Measurements from ENCODE around the gene GLIPR1L2.
A peak's percentile ranks its signal among the peaks of the same experiment; 100 is the strongest.

The GLIPR1L2 gene

DNA sequence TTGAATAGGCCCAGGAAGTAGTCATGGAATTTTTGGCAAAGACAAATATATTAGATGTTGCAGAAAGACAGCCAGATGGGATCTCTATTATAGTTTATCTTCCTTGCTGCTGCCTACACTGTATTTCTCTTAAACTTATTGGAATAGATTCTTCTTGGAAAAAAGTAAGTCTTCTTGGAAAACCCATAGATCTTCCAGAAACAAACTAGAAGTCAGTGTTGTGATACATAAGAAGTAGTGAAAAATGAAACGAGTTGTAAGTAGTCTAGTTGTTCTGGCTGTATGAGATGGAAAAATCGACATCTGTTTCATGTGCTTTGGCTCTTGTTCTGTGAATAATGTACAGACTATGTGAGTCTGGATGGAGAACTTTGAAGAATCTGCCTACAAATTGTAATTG is 29.0 kb downstream of the GLIPR1L2 start:
- no peak for DNase-seq (ENCODE audit: low read depth)
- H3K4me3 ChIP-seq (ENCODE audit: control insufficient read depth, low read depth, low read length) = no peak overlapping the region
- TF ChIP-seq, protein P1, sequence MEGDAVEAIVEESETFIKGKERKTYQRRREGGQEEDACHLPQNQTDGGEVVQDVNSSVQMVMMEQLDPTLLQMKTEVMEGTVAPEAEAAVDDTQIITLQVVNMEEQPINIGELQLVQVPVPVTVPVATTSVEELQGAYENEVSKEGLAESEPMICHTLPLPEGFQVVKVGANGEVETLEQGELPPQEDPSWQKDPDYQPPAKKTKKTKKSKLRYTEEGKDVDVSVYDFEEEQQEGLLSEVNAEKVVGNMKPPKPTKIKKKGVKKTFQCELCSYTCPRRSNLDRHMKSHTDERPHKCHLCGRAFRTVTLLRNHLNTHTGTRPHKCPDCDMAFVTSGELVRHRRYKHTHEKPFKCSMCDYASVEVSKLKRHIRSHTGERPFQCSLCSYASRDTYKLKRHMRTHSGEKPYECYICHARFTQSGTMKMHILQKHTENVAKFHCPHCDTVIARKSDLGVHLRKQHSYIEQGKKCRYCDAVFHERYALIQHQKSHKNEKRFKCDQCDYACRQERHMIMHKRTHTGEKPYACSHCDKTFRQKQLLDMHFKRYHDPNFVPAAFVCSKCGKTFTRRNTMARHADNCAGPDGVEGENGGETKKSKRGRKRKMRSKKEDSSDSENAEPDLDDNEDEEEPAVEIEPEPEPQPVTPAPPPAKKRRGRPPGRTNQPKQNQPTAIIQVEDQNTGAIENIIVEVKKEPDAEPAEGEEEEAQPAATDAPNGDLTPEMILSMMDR (IDR thresholded peaks at IDR 0.05; ENCODE audit: control insufficient read depth, insufficient read depth, low read depth, low read length, missing control alignments) = no peak

DNA sequence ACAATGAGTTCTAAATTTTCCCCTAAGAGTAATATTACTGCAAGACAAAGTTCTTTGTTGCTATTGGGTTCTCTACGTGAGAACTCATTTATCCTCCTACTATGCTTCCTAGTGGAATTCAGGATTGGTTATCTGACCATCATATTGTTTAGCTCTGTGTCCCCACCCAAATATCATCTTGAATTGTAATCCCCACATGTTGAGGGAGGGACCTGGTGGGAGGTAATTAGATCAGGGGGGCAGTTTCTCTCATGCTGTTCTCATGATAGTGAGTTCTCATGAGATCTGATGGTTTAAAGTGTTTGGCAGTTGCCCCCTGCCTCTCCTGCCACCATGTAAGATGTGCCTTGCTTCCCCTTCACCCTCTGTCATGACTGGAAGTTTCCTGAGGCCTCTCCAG is 36.6 kb downstream of the GLIPR1L2 start:
- no peak for DNase-seq (ENCODE audit: low read depth)
- TF ChIP-seq, protein P1 (IDR thresholded peaks at IDR 0.05; ENCODE audit: control insufficient read depth, insufficient read depth, low read depth, low read length, missing control alignments) = no peak
- H3K4me3 ChIP-seq (ENCODE audit: control insufficient read depth, low read depth, low read length) = no peak overlapping the region

DNA sequence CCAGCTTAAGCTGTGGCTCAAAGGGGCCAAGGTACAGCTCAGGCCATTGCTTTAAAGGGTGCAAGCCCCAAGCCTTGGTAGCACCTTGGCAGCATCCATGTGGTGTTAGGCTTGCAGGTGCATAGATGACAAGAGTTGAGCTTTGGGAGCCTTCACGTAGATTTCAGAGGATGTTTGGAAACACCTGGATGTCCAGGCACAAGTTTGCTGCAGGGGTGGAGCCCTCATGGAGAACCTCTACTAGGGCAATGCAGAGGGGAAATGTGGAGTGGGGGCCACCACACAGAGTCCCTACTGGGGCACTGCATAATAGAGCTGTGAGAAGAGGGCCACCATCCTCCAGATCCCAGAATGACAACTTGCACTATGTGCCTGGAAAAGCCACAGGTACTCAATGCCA is 37.9 kb downstream of the GLIPR1L2 start:
- DNase-seq (ENCODE audit: low read depth) = no peak
- H3K4me3 ChIP-seq (ENCODE audit: control insufficient read depth, low read depth, low read length) = no peak overlapping the region
- TF ChIP-seq, protein P1 (IDR thresholded peaks at IDR 0.05; ENCODE audit: control insufficient read depth, insufficient read depth, low read depth, low read length, missing control alignments) = no peak

DNA sequence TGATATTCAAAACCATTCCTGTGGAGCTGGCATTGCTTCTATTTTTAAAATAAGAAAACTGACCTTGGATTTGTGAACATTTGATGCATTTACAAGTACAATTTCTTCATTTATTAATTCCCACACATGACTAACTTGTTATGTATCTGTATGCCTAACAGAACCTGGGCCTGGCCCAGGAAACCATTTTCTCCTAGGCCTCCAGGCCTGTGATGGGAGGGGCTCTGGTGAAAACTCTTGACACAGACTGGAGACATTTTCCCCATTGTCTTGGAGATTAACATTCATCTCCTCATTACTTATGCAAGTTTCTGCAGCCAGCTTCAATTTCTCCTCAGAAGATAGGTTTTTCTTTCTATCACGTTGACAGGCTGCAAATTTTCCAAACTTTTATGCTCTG is 42.0 kb downstream of the GLIPR1L2 start:
- DNase-seq (ENCODE audit: low read depth) = no peak
- TF ChIP-seq, protein P1 (IDR thresholded peaks at IDR 0.05; ENCODE audit: control insufficient read depth, insufficient read depth, low read depth, low read length, missing control alignments) = no peak
- no peak overlapping the region for H3K4me3 ChIP-seq (ENCODE audit: control insufficient read depth, low read depth, low read length)

DNA sequence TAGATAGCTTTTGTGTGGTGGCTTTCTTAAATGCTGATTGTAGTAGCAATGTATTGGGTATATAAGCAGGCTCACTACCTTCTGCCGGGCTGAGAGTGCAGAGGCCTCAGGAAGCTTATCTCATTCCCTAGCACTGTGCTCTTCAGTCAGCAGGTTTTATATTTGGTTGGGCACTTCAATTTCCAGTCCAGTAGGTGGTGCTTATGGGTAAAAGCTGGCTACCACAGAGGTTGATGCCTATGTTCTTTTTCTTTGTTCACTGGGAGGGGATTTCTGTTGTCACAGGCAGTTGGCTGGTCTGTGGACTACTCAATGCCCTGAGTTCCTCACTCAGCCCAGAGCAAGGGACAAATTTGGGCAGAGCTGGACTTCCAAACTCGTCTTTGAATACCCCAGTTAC is 46.7 kb downstream of the GLIPR1L2 start:
- H3K4me3 ChIP-seq (ENCODE audit: control insufficient read depth, low read depth, low read length) = no peak overlapping the region
- TF ChIP-seq, protein P1 (IDR thresholded peaks at IDR 0.05; ENCODE audit: control insufficient read depth, insufficient read depth, low read depth, low read length, missing control alignments) = peak; percentile 40
- DNase-seq (ENCODE audit: low read depth) = no peak

DNA sequence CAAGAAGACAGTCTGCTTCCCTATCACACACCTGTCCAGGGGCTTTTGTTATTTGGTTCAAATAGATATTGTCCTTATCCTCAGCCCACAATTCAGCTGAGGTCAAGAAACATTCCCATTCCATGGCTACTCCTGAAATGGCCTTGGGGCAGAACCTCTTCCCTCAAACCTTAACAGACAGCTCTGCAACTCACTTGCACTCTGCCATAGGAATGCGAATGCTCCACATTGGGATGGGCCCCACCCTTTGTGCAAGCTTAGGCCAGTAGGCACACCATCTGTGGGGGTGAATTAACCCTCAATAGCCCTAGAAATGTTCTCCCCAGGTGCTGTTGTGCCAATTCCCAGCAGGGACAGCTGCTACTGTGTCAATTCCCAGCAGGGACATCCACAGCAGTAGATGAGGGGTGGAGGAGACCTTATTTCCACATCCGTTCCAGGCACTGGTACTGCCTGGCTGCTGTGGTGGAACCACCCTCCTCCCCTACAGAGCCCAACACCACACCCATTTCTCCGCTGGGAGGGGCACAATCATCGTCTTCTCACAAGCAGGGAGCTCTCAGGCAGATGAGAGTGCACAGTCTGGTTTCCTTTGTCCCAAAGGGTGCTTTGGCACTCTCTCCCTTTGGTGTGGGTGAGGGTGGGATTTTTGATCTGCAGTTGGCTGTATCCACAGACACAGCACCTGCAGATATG is 47.3 kb downstream of the GLIPR1L2 start:
- TF ChIP-seq, protein P1 (IDR thresholded peaks at IDR 0.05; ENCODE audit: control insufficient read depth, insufficient read depth, low read depth, low read length, missing control alignments) = no peak
- H3K4me3 ChIP-seq (ENCODE audit: control insufficient read depth, low read depth, low read length) = no peak overlapping the region
- DNase-seq (ENCODE audit: low read depth) = no peak
